WI38 (cell line): ENCODE data around the gene LETM1.

Experiments used
- H3K4me3 ChIP-seq: 2 replicates; pipeline ENCODE4 v1.5.1; 2011; ENCODE audit warnings: low read depth, mild to moderate bottlenecking, control low read depth, low read length
- CTCF ChIP-seq: IDR thresholded peaks from 2 replicates; pipeline ENCODE4 v1.5.1; 2012; ENCODE audit warnings: low read depth, mild to moderate bottlenecking, control low read depth, low read length

The LETM1 gene

GRCh38 chr4:1823545-1823932 lies 32.4 kb downstream of the LETM1 start:
- H3K4me3 ChIP-seq = no peak overlapping the region
- no peak for TF ChIP-seq CTCF

DNA sequence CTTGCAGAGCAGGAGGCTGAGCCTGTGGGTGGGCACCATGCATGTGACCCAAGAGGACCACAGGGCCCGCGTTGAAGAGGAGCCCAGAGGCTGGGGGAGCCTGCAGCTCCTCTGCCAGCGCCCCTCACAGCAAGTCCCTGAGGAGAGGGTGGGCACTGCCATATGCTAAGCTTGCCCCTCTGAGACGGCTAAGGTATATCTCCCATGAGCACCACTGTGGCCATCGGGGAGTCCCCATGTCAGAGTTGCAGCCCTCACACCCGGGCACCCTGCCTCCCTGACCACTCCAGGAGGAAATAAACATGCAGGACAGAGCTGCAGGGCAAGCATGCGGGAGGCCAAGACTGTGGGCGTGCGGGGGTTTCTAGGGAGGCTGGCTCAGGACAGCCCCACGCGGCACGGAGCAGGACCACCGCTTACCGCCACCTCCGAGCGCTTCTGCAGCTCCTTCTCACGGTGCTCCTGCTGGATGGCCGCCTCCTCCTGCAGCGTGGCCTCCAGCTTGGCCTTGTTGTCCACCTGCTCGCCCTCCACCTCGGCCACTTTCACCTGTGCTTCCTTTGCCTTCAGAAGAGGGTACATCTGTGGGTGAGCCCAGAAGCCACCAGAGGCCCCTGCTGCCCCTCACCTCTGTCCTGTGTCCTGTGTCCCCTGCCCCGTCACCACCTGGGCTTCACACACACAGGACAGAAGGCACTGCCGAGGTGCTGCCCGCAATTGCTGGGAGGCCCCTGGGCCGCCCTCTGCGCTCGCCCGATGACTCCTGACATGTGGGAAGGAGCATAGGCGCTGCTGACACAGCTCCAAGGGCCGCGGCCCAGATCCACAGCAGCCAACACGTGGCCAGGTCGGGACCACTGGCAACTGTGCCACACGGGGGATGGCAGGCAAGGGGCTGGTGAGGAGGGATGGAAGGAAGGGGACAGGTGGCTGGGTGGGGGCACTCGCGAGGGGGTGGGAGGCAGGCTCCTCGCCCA lies 33.1 kb downstream of the LETM1 start:
- no peak overlapping the region for H3K4me3 ChIP-seq
- no peak for TF ChIP-seq CTCF

DNA sequence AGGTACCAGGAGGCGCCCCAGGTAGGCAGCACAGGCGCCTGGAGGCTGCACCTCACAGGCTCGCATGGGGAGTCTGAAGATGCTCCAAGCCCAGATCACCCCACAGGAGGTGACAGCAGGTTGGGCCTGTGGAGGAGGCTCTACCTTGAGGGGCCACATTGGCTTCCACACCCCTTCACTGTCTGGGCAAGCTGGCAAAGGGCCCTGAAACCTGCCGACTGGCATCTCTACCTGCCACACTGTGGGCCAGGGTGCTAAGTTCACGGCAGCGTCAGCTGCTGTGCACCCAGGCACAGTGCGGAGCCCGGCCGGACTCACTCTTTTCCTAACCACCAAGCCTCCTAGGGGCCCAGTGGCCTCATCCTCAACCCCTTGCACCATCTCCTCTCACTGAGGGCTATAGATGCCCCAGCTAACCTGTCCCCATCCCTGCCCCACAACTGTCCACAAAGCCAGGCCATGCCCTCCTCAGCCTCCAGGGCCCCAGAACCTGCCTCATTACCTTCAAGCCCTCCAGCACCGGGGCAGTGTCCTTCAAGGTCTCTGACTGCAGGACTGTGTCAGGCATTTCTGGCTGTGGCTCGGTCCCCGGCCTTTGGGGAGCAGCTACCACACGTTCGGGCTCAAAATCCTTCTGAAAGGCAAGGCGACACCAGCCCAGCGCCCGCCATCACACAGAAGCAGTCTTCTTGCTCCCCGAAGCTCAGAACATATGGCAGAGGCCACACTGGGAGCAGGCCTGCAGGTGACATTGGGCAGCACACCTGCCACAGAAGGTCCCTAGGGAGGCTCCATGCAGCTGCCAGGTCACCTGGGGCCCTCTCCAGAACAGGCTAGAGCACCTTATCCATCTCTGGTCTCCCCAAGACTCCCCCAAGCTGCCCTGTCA lies 34.0 kb downstream of the LETM1 start:
- TF ChIP-seq CTCF = no peak
- H3K4me3 ChIP-seq = no peak overlapping the region

DNA sequence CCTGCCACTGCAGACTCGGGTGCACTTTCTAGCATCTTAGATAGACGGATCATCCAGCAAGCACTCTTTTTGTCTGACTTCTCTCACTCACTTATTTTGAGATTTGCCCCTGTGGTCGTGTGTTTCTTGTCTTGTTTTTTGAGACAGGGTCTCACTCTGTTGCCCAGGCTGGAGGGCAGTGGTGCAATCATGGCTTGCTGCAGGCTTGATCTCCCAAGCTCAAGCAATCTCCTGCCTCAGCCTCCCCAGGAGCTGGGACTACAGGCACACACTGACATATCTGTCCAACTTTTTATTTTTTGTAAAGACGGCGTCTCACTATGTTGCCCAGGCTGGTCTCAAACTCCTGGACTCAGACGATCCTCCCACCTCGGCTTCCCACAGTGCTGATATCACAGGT lies 36.1 kb downstream of the LETM1 start:
- TF ChIP-seq CTCF = no peak
- H3K4me3 ChIP-seq = no peak overlapping the region

DNA sequence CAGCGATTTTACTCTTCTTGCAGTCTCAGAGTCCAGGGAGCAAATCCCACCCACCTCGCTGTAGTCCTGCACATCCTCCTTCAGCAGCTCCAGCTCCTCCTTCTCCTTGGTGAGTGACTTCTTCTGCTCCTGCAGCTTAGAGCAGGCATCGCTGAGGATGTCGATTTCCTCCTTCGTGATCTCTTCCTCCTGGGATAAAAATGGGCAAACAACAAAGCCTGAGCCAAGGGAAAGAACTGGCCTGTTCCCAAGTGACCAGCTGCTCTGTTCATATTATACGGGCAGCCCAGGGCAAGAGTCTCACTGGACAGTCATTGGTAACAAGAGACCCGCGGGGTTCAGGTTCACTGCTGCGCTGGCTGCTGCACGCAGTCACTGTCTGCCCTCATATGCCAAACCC lies 36.7 kb downstream of the LETM1 start:
- H3K4me3 ChIP-seq = no peak overlapping the region
- no peak for TF ChIP-seq CTCF

GRCh38 chr4:1815997-1816860 lies 39.7 kb downstream of the LETM1 start:
- TF ChIP-seq CTCF = no peak

More at GRCh38 chr4:1815997-1816860, 39.7 kb downstream of the LETM1 start:
- no peak overlapping the region for H3K4me3 ChIP-seq
